HG03060 (cell line): ENCODE results near the gene SRRM5.
"Not testable (repeated sequence)": the region's sequence is repeated elsewhere in the genome, so short reads cannot be mapped to it uniquely, and the experiment has no call there.

Experiments used
- ATAC-seq: cut with Tn5 transposase; IDR thresholded peaks from one replicate; pipeline ENCODE4 v1.9.1; 2021; ENCODE audit warnings: low read depth, moderate number of reproducible peaks; ENCODE audit not compliant: unreplicated experiment

Gene SRRM5

GRCh38 chr19:43636121-43636683, 24.3 kb downstream of the SRRM5 start:
- no peak for ATAC-seq

- ATAC-seq = no peak
These were observed 26.5 kb downstream of the SRRM5 start for GRCh38 chr19:43638214-43638994.

GRCh38 chr19:43638995-43639518, 27.2 kb downstream of the SRRM5 start:
- no peak for ATAC-seq

GRCh38 chr19:43639519-43640423, 27.9 kb downstream of the SRRM5 start, which contains the start of gene CADM4:
Gene CADM4, minus strand, starts transcription at chr19:43639850. Its CDS starts 60 bp downstream, at chr19:43639790.
- no peak for ATAC-seq

GRCh38 chr19:43640424-43640757, 28.5 kb downstream of the SRRM5 start:
- ATAC-seq = no peak

- ATAC-seq = no peak
These were observed 29.4 kb downstream of the SRRM5 start for GRCh38 chr19:43641333-43641732.

GRCh38 chr19:43642531-43642930, 30.6 kb downstream of the SRRM5 start:
- no peak for ATAC-seq

- no peak for ATAC-seq
These were observed 31.4 kb downstream of the SRRM5 start for GRCh38 chr19:43643326-43643725.

- ATAC-seq = no peak
These were observed 32.3 kb downstream of the SRRM5 start for GRCh38 chr19:43644181-43644580.

GRCh38 chr19:43648633-43649032, 36.7 kb downstream of the SRRM5 start:
- no peak for ATAC-seq

GRCh38 chr19:43649514-43649913, 37.6 kb downstream of the SRRM5 start:
- no peak for ATAC-seq

GRCh38 chr19:43650276-43650675, 38.4 kb downstream of the SRRM5 start:
- not testable (repeated sequence) for ATAC-seq

GRCh38 chr19:43651758-43652545, 40.1 kb downstream of the SRRM5 start:
- no peak for ATAC-seq

GRCh38 chr19:43652546-43652874, 40.6 kb downstream of the SRRM5 start:
- no peak for ATAC-seq

- ATAC-seq = no peak
These were observed 44.5 kb downstream of the SRRM5 start for GRCh38 chr19:43656436-43656835.

- ATAC-seq = no peak
These were observed 46.1 kb downstream of the SRRM5 start for GRCh38 chr19:43658001-43658400.

- ATAC-seq = no peak
These were observed 46.6 kb downstream of the SRRM5 start for GRCh38 chr19:43658494-43658893.

- ATAC-seq = no peak
These were observed 48.5 kb downstream of the SRRM5 start for GRCh38 chr19:43660301-43660970.

- no peak for ATAC-seq
These were observed 49.1 kb downstream of the SRRM5 start for GRCh38 chr19:43660971-43661360.

- no peak for ATAC-seq
These were observed 50.6 kb downstream of the SRRM5 start for GRCh38 chr19:43662487-43662886.
